NCI-H2081 (cell line): ENCODE measurements around the gene ADARB2.
A peak's percentile ranks its signal among the peaks of the same experiment; 100 is the strongest.

Experiments
- DNase-seq, 2 experiments: peaks; one replicate each; lab custom pipeline; 2025; lab: John Stamatoyannopoulos, UW

Gene ADARB2

GRCh38 chr10:1525354-1526162, 211.8 kb downstream of the ADARB2 start:
- no peak for DNase-seq

GRCh38 chr10:1524540-1524939, 212.8 kb downstream of the ADARB2 start:
- no peak for DNase-seq

GRCh38 chr10:1523221-1523620, 214.1 kb downstream of the ADARB2 start:
- no peak for DNase-seq

GRCh38 chr10:1522237-1522636, 215.1 kb downstream of the ADARB2 start:
- no peak for DNase-seq

GRCh38 chr10:1521741-1522140, 215.6 kb downstream of the ADARB2 start:
- DNase-seq, result no peak

GRCh38 chr10:1520909-1521565, 216.3 kb downstream of the ADARB2 start:
- DNase-seq, result no peak

GRCh38 chr10:1519391-1519790, 217.9 kb downstream of the ADARB2 start:
- no peak for DNase-seq

GRCh38 chr10:1517684-1518083, 219.6 kb downstream of the ADARB2 start:
- DNase-seq, result no peak

- peak in 1 of 2 experiments; percentile 40 for DNase-seq
Measured at GRCh38 chr10:1516492-1517165, 220.7 kb downstream of the ADARB2 start.

GRCh38 chr10:1515780-1516491, 221.4 kb downstream of the ADARB2 start:
- DNase-seq, result peak in 1 of 2 experiments; percentile 48

GRCh38 chr10:1515121-1515779, 222.1 kb downstream of the ADARB2 start:
- no peak for DNase-seq

GRCh38 chr10:1514681-1515080, 222.6 kb downstream of the ADARB2 start:
- no peak for DNase-seq

GRCh38 chr10:1513221-1513620, 224.1 kb downstream of the ADARB2 start:
- no peak for DNase-seq

- peak; percentile 37 to 71 for DNase-seq
Measured at GRCh38 chr10:1509011-1509530, 228.3 kb downstream of the ADARB2 start.

- DNase-seq, result no peak
Measured at GRCh38 chr10:1508096-1508495, 229.2 kb downstream of the ADARB2 start.

- no peak for DNase-seq
Measured at GRCh38 chr10:1507436-1507835, 229.9 kb downstream of the ADARB2 start.

GRCh38 chr10:1504940-1505339, 232.4 kb downstream of the ADARB2 start:
- no peak for DNase-seq

GRCh38 chr10:1504286-1504685, 233.0 kb downstream of the ADARB2 start:
- DNase-seq, result no peak

- no peak for DNase-seq
Measured at GRCh38 chr10:1502451-1502850, 234.9 kb downstream of the ADARB2 start.

- DNase-seq, result no peak
Measured at GRCh38 chr10:1499359-1499957, 237.9 kb downstream of the ADARB2 start.

GRCh38 chr10:1498746-1499358, 238.5 kb downstream of the ADARB2 start:
- DNase-seq, result no peak
